DND-41 (cell line): ENCODE measurements around the gene JARID2.

Experiments used
- CTCF ChIP-seq: IDR thresholded peaks from 2 replicates; pipeline ENCODE4 v1.5.1; 2012; ENCODE audit warnings: borderline replicate concordance, low read length, moderate library complexity, mild to moderate bottlenecking; ENCODE audit not compliant: poor library complexity, severe bottlenecking; ENCODE audit errors: extremely low read depth
- EZH2 ChIP-seq: IDR thresholded peaks from 3 replicates; pipeline ENCODE4 v1.6.1; 2012; ENCODE audit warnings: borderline replicate concordance, low read depth, mild to moderate bottlenecking, moderate library complexity, low read length, inconsistent platforms; ENCODE audit not compliant: severe bottlenecking

- TF ChIP-seq CTCF (no peak), EZH2 (no peak)
These were observed 256.1 kb downstream of the JARID2 start for GRCh38 chr6:15501826-15502445.
